Colon (tissue), 2 donors: ENCODE results near the gene PYGM.

Experiments used
- FAIRE-seq: peaks from 2 replicates; lab custom pipeline; 2012; peaks lifted over from hg19 to GRCh38; lab: Jason Lieb, UNC
- donor health status: control.
- donor health status: control.

PYGM gene

DNA sequence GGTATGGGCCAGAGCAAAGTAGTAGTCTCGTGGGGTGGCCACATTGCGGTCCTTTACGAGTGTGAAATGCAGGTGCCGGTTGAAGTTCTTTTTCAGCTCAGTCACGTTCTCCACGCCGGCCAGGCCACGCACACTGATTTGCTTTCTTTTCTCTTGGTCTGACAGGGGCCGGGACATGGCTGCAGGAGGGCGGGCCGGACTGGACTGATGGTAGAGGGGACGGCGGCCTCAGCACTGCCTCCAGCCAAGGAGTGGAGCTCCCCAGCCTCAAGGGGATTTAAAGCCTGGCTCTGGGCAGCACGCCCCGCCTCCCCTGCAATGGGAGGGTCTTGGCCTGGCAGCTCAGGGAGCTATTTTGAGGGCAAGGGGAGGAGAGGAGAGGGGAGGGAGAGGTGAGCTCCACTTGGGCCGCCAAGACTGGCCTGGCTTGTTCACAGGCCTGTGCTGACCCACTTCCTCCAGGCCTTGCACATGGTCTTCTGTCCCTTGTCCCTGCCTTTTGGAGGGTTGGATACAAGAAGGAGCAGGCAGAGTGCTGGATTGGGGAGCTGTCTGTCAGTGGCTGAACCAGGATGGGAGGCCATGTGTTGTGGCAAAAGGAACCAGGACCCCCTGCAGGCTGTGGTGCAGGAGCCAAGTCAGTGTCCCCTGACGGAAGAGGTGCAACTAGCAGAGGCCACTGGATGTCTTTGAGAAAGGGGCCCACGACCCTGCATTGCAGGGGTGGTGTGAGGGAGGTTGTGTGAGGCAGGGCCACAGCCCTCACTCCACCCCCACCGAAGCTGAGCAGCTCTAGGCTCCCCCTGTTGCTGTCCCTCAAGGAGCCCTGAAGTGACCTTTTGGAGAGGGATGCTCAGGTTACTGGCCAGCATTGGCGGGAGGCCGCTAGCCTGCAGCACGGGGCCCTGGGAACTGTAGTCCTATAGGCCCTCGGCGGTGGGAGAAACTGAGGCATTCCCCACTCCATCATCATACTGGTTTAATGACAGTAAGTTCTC is at the start of gene PYGM:
Gene PYGM, minus strand, starts transcription at position 253 of the 998 bp plus-strand sequence. Its CDS starts 76 bp downstream, at position 177.
- FAIRE-seq: no peak

DNA sequence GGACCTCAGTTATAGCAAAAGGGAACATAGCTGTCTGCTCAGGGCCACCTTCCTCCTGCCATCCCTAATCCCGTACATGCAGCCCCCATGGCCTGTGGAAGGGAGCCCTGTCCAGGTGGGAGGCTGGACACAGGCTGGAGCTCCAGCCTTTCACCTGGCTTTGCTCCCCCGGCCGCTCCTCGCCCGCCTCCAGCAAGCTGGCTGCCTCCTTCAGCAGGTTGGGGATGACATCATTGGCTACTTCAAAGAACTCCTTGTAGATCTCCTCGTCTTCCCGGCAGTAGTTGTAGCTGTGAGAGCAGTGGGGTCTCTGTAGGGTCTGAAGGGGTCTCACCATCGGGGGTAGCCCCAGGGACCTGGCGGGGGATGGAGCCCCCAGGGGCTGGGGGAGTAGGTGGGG is 45.7 kb upstream of the PYGM start:
- no peak for FAIRE-seq

DNA sequence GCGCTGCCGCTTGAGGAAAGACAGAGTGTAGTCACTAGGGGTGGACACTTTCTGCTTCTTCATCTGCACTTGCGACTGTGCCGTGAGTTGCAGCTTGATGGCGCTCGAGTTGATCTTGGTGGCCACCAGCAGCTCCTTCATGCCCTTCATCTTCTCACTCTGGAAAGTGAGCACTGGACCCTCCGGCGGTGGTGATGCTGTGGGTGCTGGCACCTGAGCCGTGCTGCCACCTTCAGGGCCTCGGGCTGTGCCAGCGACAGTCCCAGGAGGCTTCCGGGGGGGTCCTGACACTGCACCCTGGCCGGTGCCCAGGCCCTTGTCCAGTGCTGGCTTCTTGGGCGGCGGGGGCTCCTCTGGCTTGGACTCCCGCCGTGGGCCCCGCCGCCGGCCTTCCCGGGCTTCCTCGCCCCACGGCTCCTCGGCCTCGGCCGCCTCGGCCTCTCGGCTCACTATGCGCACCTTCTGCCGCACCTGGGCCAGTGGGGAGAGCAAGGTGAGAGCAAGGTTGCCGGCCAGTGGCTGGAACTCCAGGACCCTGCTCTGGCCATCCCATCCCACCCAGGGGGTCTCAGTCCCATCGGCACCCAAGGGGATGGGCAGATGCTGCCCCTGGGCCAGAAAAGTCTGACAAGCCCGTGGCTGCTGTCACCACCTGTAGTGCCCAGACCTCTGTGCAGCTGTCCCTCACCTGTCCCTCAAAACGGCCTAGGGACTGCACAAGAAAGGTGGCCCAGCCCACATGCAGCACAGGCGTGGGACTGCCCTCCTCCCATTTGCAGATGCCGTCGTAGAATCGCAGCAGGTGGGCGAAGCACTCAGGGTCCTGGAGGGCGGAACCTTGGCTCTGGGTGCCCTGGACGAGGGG is 44.8 kb upstream of the PYGM start:
- FAIRE-seq: no peak

DNA sequence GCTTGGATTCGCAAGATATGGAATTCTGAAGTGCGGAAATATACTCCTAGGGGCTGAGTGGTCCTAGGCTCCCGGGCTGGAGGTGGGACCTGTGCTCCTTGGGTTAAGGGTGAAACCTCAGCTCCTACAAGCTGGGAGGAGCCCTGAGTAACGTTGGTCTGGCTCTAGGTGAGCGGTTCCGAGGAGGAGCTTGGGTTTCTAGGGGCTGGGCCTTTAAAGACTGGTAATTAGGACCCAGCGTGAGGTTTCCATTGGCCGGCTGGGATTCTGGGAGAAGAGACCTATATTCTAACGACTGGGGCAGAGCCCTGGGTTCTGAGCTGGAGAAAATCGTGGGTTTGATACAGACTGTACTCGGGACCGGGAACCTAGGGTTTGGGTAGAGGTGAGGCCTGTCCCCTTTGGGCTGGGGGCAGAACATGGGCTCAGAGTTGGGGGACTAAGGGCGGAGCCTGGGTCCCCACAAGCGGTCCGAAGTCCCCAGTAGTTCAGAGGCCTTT is 44.1 kb upstream of the PYGM start:
- no peak for FAIRE-seq

DNA sequence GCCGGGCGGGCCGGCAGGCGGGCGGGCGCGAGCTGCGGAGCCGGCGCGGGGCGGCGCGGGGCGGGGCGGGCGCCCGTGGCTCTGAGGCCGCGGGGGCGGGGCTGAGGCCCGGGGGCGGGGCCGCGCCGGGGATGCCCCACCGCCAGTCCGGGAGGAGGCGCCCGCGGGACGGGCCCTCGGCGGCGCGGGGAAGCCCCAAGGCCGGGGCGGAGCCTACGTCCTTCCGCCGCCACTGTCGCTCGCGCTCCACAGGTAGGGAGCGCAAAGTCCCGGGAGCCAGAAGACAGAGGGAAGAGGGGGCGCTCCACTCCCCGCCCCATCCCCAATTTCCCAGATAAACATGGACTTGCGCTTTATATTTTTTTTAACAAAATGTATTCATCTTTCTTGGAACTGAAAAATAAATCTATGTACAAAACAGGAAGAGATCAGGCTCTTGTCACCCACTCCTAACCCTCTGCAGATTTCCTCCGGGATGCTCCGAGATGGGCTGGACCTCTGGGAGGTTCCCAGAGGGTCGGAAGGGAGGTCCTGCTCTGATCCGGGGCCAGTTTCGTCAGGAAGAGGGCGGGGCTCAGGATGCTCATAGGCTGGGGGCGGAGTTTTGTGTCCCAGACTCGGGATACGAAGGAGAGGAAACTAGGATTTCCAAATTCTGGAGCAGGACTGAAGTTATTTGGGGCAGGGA is 43.5 kb upstream of the PYGM start, which contains the start of gene MAP4K2:
Gene MAP4K2, minus strand, starts transcription at position 57 of the 688 bp plus-strand sequence. CDS start 65 bp downstream, outside the sequence.
- FAIRE-seq: no peak

DNA sequence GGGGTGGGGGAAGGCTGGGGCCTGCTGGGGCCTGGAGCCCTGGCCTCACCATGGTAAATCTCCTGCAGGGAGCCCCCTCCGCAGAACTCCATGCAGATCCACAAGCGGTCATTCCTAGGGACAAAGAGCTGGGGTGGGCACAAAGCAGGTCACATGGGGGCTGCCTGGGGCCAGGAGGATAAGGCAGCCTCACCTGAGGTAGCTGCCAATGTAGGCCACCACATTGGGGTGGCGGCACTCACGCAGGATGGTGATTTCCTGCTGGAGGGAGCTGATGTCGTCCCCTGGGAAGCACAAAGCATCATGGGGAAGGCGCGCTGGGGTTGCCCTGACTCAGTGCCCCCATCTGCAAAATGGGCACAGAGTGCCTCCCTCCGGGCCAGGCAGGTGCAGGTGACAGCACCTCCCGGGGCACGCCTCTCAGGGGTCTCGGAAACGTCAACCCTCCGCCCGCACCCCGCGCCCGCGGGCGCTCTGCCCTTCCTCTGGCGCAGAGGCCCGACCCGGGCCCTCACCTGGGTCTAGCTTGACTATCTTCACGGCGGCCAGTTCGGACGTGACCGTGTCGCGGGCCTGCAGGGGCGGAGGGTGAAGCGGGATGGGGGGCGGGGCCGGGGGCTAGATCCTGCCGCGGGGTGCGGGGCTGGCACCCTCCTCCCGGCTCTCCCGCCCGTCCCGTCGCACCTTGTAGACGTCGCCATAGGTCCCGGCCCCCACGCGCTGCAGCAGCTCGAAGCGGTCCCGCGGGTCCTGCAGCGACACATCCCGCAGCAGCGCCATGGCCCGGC is 42.8 kb upstream of the PYGM start:
- no peak for FAIRE-seq

DNA sequence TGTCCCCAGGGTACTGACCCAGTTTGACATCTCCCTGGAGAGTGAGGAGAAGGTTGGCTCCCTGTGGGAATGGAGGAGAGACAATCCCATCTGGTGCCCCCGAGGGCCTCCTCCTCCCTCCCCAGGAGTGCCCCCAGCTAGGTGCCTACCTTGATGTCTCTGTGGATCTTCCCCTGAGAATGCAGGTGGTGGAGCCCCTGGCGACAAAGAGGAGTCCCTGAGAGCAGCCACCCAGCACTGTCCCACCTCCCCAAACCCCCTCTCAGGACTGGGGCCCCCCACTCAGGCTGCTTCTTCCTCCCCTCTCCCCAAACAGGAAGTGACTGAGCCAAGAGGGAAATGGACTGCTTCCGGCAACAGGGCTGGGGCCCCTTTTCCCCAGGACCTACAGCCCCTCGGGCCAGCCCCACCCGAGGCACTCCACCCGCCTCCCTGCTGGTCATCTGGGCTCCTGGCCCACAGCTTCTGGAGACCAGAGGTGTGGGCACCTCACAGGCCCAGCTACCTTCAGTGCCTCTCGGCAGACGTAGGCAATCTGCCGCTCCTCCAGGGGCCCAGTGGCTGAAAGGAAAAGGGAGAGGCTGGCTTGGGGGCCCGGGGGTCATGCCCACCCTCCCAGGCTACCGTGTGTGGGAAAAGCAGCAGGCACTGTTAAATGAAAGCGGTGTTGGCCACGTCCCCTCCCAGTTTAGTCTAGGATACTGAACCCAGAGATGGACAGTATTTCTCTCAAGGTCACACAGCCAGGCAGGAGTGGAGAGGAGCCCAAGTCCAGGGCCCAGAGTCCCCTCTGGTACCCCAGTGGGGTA is 42.0 kb upstream of the PYGM start:
- FAIRE-seq: no peak

DNA sequence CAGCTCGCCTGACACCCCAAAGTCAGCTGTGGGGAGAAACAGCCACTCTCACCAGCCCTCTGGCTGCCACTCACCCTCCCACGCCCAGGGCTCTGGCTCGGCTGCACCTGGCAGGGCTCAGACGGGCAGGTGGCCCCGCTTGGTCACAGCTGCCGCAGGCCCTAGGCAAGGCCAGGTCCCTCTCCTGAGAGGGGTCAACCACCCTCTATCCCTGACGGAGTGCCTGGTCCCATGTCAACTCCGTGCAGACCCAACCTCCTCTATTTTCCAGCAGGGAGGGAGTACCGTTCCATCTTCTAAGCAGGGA is 41.3 kb upstream of the PYGM start:
- no peak for FAIRE-seq

DNA sequence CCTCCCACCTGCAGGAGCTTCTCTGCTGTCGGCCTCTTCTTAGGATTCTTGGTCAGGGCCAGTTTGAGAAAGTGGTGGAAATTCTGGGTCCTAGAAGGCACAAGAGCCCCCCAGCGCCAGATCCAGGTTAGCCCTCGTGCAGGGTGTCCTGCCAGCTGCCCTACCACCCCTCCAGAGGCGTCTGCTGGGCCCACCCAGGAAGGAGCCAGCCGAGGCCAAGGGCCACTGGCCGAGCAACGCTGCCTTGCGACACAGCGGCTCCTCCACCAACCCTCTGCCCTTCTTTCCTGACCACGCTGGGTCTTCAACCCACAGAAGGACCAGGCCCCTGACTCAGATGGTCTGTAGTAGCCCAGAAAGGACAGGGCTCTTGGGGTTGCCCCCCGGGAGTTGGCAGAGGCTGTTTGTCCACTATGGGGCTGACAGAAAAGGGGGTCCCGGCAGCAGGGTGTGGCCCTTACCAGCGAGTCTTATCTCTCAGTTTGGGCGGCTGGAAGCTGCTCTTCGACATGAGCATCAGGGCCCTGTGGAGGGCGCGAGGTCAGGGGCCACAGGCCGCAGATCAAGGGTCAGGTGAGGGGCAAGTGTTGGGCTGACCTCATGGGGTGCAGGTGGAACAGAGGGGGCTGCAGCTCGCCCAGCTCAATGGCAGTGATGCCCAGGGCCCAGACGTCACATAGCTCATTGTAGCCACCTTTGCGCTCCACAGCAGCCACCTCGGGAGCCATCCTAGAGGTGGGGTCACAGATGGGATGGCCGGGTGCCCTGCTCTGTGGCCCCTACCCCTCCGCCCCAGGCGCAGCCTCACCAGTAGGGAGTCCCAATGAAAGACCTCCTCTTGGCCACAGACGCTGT is 40.8 kb upstream of the PYGM start:
- no peak for FAIRE-seq

DNA sequence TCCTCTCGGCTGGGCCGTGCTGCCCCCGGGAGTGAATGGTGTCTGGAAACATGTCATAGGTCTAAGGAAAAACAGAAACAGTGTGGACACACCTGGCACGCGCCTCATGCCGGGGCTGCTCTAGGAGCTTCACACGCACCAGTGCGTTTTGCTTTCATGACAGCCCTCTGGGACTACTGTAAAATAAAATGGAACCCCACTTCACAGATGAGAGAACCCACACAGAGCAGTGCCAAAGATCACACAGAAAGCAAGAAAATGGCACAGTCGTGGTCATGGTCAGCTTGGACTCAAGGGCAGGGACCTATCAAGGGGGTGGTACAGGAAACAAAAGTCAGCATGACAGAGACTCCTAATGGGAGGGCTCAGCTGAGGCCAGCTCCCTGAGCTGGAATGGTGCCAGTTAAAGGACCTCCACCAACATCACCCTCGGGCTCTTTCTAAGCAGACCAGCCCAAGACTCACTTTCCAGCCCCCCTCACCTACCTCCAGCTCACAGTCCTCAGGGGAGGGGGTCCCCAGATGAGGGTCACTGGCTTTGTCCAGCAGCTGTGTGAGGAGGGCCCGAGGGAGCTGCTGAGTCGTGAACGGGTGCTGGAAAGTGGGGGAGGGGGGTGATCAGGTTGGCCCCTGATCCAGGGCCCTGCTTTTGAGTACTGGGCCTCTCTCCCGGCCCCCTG is 40.0 kb upstream of the PYGM start:
- FAIRE-seq: no peak

DNA sequence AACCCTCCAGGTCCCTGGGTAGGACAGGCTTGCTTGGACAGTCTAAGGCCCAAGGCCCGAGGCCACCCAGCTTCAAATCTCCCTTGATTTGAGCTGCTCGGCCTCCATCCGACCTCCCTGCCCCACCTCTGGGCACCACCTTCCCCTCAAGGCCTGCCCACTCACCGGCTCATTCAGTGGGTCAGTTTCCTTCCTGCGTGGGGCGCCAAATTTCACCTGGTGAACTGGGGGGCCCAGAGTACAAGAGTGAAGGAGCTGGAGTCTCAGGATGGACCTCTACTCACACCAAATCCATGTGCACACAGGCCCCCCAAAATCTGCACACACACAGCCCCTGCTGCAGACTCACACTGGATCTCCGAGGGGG is 39.5 kb upstream of the PYGM start:
- FAIRE-seq: no peak

DNA sequence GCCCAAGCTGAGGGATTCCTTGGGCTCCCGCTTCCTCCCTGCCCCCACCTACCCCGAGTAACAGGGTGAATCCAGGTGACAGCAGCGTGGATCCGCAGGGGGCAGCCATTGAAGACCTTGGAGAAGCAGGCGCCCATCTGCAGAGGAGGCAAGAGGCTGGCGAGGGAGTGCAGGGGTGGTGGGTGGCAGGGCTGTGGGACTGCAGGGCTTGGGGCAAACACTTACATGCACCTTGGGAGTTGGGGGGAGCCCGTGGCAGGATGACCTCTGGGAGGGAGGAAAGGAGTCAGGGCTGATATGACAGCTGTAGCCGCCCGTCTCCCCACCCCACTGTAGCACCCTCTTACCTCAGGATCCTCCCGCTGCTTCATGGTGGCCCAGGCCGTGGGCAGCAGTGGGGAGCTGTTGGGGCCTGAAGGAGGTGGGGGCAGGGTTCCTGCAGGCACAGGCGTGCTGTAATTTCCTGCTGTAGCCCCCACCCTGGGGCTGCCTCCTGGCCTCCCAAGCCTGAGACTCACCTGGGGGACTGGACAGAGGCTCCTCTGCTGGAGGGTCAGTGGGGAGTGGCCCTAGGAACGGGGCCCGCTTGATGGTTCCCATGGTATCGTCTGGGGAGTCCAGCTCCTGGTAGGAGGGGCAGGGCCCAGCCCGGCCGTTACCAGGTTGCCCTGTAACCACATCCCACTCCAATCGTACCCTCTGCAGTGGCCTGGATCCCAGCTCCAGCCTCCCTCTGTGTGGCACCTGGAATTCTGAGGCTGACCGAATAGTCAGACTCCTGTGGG is 37.2 kb upstream of the PYGM start:
- no peak for FAIRE-seq

DNA sequence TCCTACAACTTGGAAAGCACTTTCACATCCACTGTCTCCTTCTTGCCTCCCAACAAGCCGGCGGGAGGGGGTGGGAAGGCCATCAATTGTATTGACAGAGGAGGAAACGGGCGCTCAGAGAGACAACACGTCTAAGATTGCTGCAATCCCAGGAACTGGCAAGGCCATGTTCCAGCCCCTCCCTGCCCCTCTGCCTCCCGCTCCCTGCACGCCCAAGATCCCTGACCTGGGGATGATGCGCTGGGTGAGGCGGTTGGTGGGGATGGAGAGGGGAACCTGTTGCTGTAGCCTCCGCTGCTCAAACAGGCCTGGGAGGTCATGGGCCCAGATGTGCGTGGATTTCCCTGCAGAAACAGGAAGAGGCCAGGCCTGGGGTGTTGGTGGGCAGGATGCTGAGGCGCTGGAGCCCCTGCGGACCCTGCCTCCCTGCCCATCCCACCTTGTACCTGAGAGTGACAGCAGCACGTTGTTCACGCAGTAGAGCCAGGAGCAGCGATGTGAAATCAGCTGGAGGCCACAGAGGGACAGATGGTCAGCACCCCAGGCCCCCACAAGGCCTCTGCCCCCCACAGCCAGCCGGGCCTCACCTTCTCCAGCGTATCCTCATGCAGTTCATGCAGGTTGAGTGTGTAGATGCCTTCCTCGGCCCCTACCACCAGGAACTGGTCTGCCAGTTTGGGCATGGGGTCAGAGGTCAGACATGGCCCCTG is 36.4 kb upstream of the PYGM start:
- FAIRE-seq: no peak

DNA sequence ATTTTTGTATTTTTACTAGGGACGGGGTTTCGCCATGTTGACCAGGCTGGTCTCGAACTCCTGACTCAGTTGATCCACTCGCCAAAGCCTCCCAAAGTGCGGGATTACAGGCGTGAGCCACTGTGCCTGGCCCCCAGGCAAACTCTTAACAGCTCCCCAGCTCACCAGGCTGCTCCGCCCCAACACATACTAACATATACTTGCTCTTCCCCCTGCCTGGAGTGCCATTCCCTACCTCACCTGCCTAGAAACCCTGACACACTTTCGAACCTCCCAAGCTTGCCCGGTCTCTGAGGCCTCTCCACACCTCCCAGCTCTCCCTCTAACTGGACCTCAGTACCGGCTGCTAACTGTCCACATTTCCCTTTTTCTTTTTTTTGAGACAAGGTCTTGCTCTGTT is 34.8 kb upstream of the PYGM start:
- FAIRE-seq: no peak

DNA sequence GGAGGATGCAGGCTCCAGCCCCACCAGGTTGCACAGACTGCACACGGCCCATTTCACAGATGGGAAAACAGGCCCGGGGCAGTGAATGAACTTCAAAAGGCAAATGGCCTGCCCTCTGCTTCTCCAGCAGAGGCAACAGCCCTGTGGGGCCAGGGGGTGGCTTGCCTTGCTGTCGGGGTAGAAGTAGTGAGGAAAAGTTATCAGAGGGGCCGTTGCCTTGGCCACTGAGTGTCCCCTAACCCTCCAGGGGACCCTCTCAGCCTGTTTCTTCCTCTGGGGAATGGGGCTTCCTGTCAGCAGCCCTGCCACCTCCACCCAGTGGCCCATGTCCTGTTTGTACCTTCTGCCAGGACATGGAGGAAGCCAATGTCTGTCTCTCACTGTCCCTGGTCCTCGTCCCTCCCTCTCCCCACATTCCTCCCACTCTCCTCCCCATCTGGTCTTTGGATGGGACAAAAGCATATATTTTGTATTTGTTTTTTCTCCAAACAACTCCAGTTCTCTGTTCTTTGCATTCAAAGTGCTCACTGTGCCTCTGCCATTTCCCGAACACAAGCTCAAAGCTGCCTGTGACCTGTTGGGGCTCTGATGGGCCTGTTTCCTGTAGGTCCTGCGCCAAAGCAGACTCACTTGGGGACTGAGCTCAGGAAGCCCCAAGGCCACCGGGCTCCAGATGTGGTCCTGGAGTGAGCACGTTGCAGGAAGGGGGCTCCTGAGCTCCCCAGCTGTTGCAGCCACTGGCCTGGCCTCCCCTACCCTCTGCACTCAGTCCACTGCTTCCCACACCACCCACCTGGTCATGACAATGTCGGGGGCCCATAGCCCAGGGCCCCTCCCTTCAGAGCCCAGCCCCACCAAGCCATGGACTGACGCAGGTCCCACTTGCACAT is 33.7 kb upstream of the PYGM start:
- FAIRE-seq: no peak

DNA sequence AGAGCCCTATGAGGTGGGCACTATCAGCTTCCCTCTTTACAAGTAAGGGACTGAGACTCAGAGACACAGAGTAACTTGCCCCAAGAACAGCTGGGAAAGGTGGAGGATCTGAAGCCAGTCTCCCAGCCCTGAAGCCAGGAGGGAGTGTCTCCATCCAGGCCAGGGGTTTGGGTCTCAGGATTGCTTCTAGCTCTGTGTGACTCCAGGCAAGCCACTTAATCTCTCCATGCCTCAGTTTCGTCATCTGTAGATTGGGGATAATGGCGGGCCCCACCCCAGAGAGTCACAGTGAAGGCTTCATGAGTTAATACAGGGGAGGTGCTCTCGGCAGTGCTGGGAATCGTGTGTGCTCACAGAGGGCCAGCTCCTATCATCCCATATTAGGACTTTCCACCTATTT is 32.7 kb upstream of the PYGM start:
- no peak for FAIRE-seq
